HG03095 (cell line): Measurements from ENCODE around the gene HELZ.

Source experiments
- ATAC-seq: cut with Tn5 transposase; IDR thresholded peaks from one replicate; pipeline ENCODE4 v1.9.1; 2021; ENCODE audit warnings: moderate library complexity; ENCODE audit not compliant: unreplicated experiment

HELZ gene

GRCh38 chr17:67238991-67239390 lies 6.0 kb downstream of the HELZ start:
- ATAC-seq: no peak

GRCh38 chr17:67232441-67232840 lies 12.6 kb downstream of the HELZ start:
- no peak for ATAC-seq

- ATAC-seq: no peak
These were observed 15.7 kb downstream of the HELZ start for GRCh38 chr17:67229109-67229955.

- ATAC-seq: no peak
These were observed 17.5 kb downstream of the HELZ start for GRCh38 chr17:67227488-67227887.

- no peak for ATAC-seq
These were observed 19.7 kb downstream of the HELZ start for GRCh38 chr17:67225316-67225715.

- no peak for ATAC-seq
These were observed 20.3 kb downstream of the HELZ start for GRCh38 chr17:67224736-67225135.

GRCh38 chr17:67223924-67224323 lies 21.1 kb downstream of the HELZ start:
- no peak for ATAC-seq

GRCh38 chr17:67221062-67221998 lies 23.7 kb downstream of the HELZ start:
- no peak for ATAC-seq

- ATAC-seq: no peak
These were observed 26.5 kb downstream of the HELZ start for GRCh38 chr17:67218385-67218950.

GRCh38 chr17:67217446-67217845 lies 27.6 kb downstream of the HELZ start:
- ATAC-seq: no peak

- ATAC-seq: no peak
These were observed 28.2 kb downstream of the HELZ start for GRCh38 chr17:67216578-67217320.

- ATAC-seq: no peak
These were observed 29.0 kb downstream of the HELZ start for GRCh38 chr17:67215991-67216421.

- no peak for ATAC-seq
These were observed 32.1 kb downstream of the HELZ start for GRCh38 chr17:67212714-67213417.

GRCh38 chr17:67212231-67212630 lies 32.8 kb downstream of the HELZ start:
- no peak for ATAC-seq

GRCh38 chr17:67211742-67212141 lies 33.3 kb downstream of the HELZ start:
- no peak for ATAC-seq

- no peak for ATAC-seq
These were observed 34.1 kb downstream of the HELZ start for GRCh38 chr17:67210915-67211314.

- no peak for ATAC-seq
These were observed 36.8 kb downstream of the HELZ start for GRCh38 chr17:67208232-67208631.

GRCh38 chr17:67203818-67204217 lies 41.2 kb downstream of the HELZ start:
- ATAC-seq: no peak

GRCh38 chr17:67202503-67202902 lies 42.5 kb downstream of the HELZ start:
- no peak for ATAC-seq

- ATAC-seq: no peak
These were observed 44.2 kb downstream of the HELZ start for GRCh38 chr17:67200727-67201301.
